T-helper 1 cell treated with Interleukin-12 subunit alpha and Interleukin-12 subunit beta and Interleukin-4 antibody, amounts not matched to agents 30 ng/mL and 1 ng/mL, for 36 hours (primary cell): ENCODE data around the gene ENTREP1. TPM values are rescaled to one million over a fixed set of nuclear protein-coding genes. Genes with fewer than 3 reads are reported as not detected.
"Not testable (repeated sequence)": the region's sequence is repeated elsewhere in the genome, so short reads cannot be mapped to it uniquely, and the experiment has no call there.

Experiments used
- intact Hi-C: fragments of 100-400 bp; cut with micrococcal nuclease; formaldehyde crosslinking; loops from one replicate; pipeline ENCODE4 v1.15.1; 2024
- total RNA-seq: library from RNA; stranded (reverse); gene quantifications from 2 replicates; pipeline ENCODE4 v1.2.3, GENCODE V29; 2022

ENTREP1 gene
- total RNA-seq, 1 donor from 2014 or later = not detected

- intact Hi-C loops = not testable (repeated sequence)
Observed at GRCh38 chr9:69409936-69410335, 84.9 kb downstream of the ENTREP1 start.

GRCh38 chr9:69411246-69411645, 86.2 kb downstream of the ENTREP1 start:
- intact Hi-C loops = no loop called here

- intact Hi-C loops = no loop called here
Observed at GRCh38 chr9:69411931-69412740, 87.1 kb downstream of the ENTREP1 start.

- intact Hi-C loops = no loop called here
Observed at GRCh38 chr9:69412741-69413150, 87.7 kb downstream of the ENTREP1 start.

GRCh38 chr9:69420611-69421270, 95.7 kb downstream of the ENTREP1 start:
- intact Hi-C loops = loop anchor here (10.0 kb wide), 2 partner anchors 254 to 694 kb away; partner anchors contain the start of gene APBA1

- intact Hi-C loops = loop anchor here (2.0 to 10.0 kb wide), 4 partner anchors 253 to 693 kb away; partner anchors contain the start of gene APBA1
Observed at GRCh38 chr9:69421908-69422801, 97.1 kb downstream of the ENTREP1 start.

GRCh38 chr9:69425136-69425801, 100.3 kb downstream of the ENTREP1 start:
- intact Hi-C loops = loop anchor here (10.0 kb wide), 2 partner anchors 250 to 690 kb away; partner anchors contain the start of gene APBA1

GRCh38 chr9:69427286-69427685, 102.3 kb downstream of the ENTREP1 start:
- intact Hi-C loops = loop anchor here (10.0 kb wide), 2 partner anchors 248 to 688 kb away; partner anchors contain the start of gene APBA1

GRCh38 chr9:69428017-69428785, 103.2 kb downstream of the ENTREP1 start:
- intact Hi-C loops = loop anchor here (10.0 kb wide), 2 partner anchors 247 to 687 kb away; partner anchors contain the start of gene APBA1

GRCh38 chr9:69429281-69429680, 104.3 kb downstream of the ENTREP1 start:
- intact Hi-C loops = loop anchor here (10.0 kb wide), 2 partner anchors 246 to 686 kb away; partner anchors contain the start of gene APBA1

- intact Hi-C loops = no loop called here
Observed at GRCh38 chr9:69430206-69430605, 105.2 kb downstream of the ENTREP1 start.

GRCh38 chr9:69431203-69431602, 106.2 kb downstream of the ENTREP1 start:
- intact Hi-C loops = no loop called here

- intact Hi-C loops = no loop called here
Observed at GRCh38 chr9:69431777-69432176, 106.8 kb downstream of the ENTREP1 start.

- intact Hi-C loops = no loop called here
Observed at GRCh38 chr9:69432623-69433022, 107.6 kb downstream of the ENTREP1 start.

- intact Hi-C loops = no loop called here
Observed at GRCh38 chr9:69433392-69433791, 108.4 kb downstream of the ENTREP1 start.

- intact Hi-C loops = no loop called here
Observed at GRCh38 chr9:69433968-69434367, 109.0 kb downstream of the ENTREP1 start.

GRCh38 chr9:69439654-69440053, 114.6 kb downstream of the ENTREP1 start:
- intact Hi-C loops = not testable (repeated sequence)

GRCh38 chr9:69440254-69440955, 115.4 kb downstream of the ENTREP1 start:
- intact Hi-C loops = not testable (repeated sequence)
